Neural cell (in vitro differentiated cells): Measurements from ENCODE around the gene OSCAR. TPM values are rescaled to one million over a fixed set of nuclear protein-coding genes. Genes with fewer than 3 reads are reported as not detected.

Experiments used
- H2AFZ ChIP-seq: fragments of 200-600, 300-800 bp; sonication (generic), shearing (Covaris generic); 2 replicates; pipeline ENCODE4 v1.6.0; 2014; ENCODE audit warnings: low read depth, mild to moderate bottlenecking, antibody characterized with exemption, low read length, moderate library complexity
- H3F3A ChIP-seq: fragments of 200-600 bp; shearing (Covaris generic); 2 replicates; pipeline ENCODE4 v1.6.1; 2016; ENCODE audit warnings: mild to moderate bottlenecking, moderate library complexity, mixed read lengths, antibody characterized with exemption, low read length; ENCODE audit not compliant: insufficient read depth, poor library complexity, severe bottlenecking
- H3K27ac ChIP-seq: fragments of 200-600, 300-800 bp; sonication (generic), shearing (Covaris generic); 2 replicates; pipeline ENCODE4 v1.5.1; 2014; ENCODE audit warnings: mild to moderate bottlenecking, low read length, moderate library complexity
- H3K27me3 ChIP-seq: fragments of 300-800, 200-600 bp; sonication (generic), shearing (Covaris generic); 2 replicates; pipeline ENCODE4 v1.6.0; 2014; ENCODE audit warnings: mild to moderate bottlenecking, low read depth, low read length, moderate library complexity; ENCODE audit not compliant: insufficient read depth
- H3K36me3 ChIP-seq: fragments of 300-800, 200-600 bp; sonication (generic), shearing (Covaris generic); 2 replicates; pipeline ENCODE4 v1.5.1; 2014; ENCODE audit warnings: mild to moderate bottlenecking, antibody characterized with exemption, low read length, moderate library complexity; ENCODE audit not compliant: insufficient read depth
- H3K4me2 ChIP-seq: fragments of 300-800, 200-600 bp; sonication (generic), shearing (Covaris generic); 2 replicates; pipeline ENCODE4 v1.6.0; 2014; ENCODE audit warnings: mild to moderate bottlenecking, low read length
- H3K4me3 ChIP-seq: fragments of 300-800, 200-600 bp; sonication (generic), shearing (Covaris generic); 2 replicates; pipeline ENCODE4 v1.5.1; 2014; ENCODE audit warnings: mild to moderate bottlenecking, low read length, moderate library complexity
- H3K79me2 ChIP-seq: fragments of 200-600 bp; shearing (Covaris generic); replicated peaks from 2 replicates; pipeline ENCODE4 v1.6.0; 2014; ENCODE audit warnings: mild to moderate bottlenecking, low read length, moderate library complexity; ENCODE audit not compliant: insufficient read depth
- H3K9ac ChIP-seq: fragments of 300-800, 200-600 bp; sonication (generic), shearing (Covaris generic); 2 replicates; pipeline ENCODE4 v1.6.1; 2016; ENCODE audit warnings: mild to moderate bottlenecking, low read length, mixed read lengths
- H3K9me2 ChIP-seq: fragments of 200-600 bp; shearing (Covaris generic); 2 replicates; pipeline ENCODE4 v1.6.1; 2016; ENCODE audit warnings: mild to moderate bottlenecking, low read length, mixed read lengths; ENCODE audit not compliant: insufficient read depth
- H3K9me3 ChIP-seq: fragments of 200-600, 300-800 bp; sonication (generic), shearing (Covaris generic); 2 replicates; pipeline ENCODE4 v1.6.1; 2016; ENCODE audit warnings: mild to moderate bottlenecking, mixed run types, low read length, moderate library complexity, mixed read lengths
- H4K20me1 ChIP-seq: fragments of 200-600 bp; shearing (Covaris generic); 2 replicates; pipeline ENCODE4 v1.6.1; 2016; ENCODE audit warnings: mild to moderate bottlenecking, mixed run types; ENCODE audit not compliant: insufficient read depth
- CTCF ChIP-seq: fragments of 450-650 bp; IDR thresholded peaks from 2 replicates; pipeline ENCODE4 v1.5.1; 2014; ENCODE audit warnings: antibody characterized with exemption, mild to moderate bottlenecking, moderate library complexity; ENCODE audit not compliant: poor library complexity, severe bottlenecking
- EP300 ChIP-seq: fragments of 450-650 bp; conservative IDR thresholded peaks from 2 replicates; pipeline ENCODE4 v1.6.1; 2014; ENCODE audit warnings: antibody characterized with exemption, mild to moderate bottlenecking, moderate library complexity; ENCODE audit not compliant: poor library complexity, severe bottlenecking
- EZH2 ChIP-seq: fragments of 200-600, 300-800 bp; shearing (Covaris generic), sonication (generic); IDR thresholded peaks from 2 replicates; pipeline ENCODE4 v1.6.1; 2014; ENCODE audit warnings: antibody characterized with exemption, low read length, borderline replicate concordance, mild to moderate bottlenecking; ENCODE audit not compliant: insufficient read depth, poor library complexity, severe bottlenecking
- MXI1 ChIP-seq: fragments of 450-650 bp; conservative IDR thresholded peaks from 2 replicates; pipeline ENCODE4 v1.6.1; 2014; ENCODE audit warnings: antibody characterized with exemption, mild to moderate bottlenecking; ENCODE audit not compliant: poor library complexity, severe bottlenecking
- POLR2AphosphoS5 ChIP-seq: IDR thresholded peaks from 2 replicates; pipeline ENCODE4 v1.6.1; 2012
- RAD21 ChIP-seq: fragments of 450-650 bp; conservative IDR thresholded peaks from 2 replicates; pipeline ENCODE4 v1.6.1; 2014; ENCODE audit warnings: antibody characterized with exemption, mild to moderate bottlenecking, moderate library complexity
- REST ChIP-seq: IDR thresholded peaks from 2 replicates; pipeline ENCODE4 v1.6.1; 2012; ENCODE audit warnings: borderline replicate concordance
- SMC3 ChIP-seq: fragments of 450-650 bp; conservative IDR thresholded peaks from 2 replicates; pipeline ENCODE4 v1.6.1; 2014; ENCODE audit warnings: antibody characterized with exemption, mild to moderate bottlenecking, moderate library complexity; ENCODE audit not compliant: poor library complexity
- TAF1 ChIP-seq: IDR thresholded peaks from 2 replicates; pipeline ENCODE4 v1.6.1; 2012; ENCODE audit warnings: low read depth
- polyA plus RNA-seq: library from polyadenylated mRNA; depleted of rRNA; stranded (reverse); fragments of >200 nt; gene quantifications from 2 replicates; pipeline ENCODE4 v1.2.3, GENCODE V29; 2014

The OSCAR gene
- polyA plus RNA-seq, 1 donor from 2014 or later = 0.20 TPM

GRCh38 chr19:54108496-54108895 lies 7.9 kb upstream of the OSCAR start:
- Histone ChIP-seq H3K27ac (no peak overlapping the region), H3K27me3 (no peaks in the 10 kb centered on the region), H3F3A (no peaks in the 10 kb centered on the region), H3K36me3 (no peaks in the 10 kb centered on the region), H3K4me3 (no peak overlapping the region), H3K79me2 (peaks cover 8% of the 10 kb centered on the region), H2AFZ (no peak overlapping the region), H3K9me3 (no peaks in the 10 kb centered on the region), H3K4me2 (no peak overlapping the region), H4K20me1 (no peaks in the 10 kb centered on the region), H3K9ac (no peak overlapping the region), H3K9me2 (no peaks in the 10 kb centered on the region)
- TF ChIP-seq POLR2AphosphoS5 = no peak
- no peak for TF ChIP-seq CTCF
- TF ChIP-seq RAD21 = no peak

GRCh38 chr19:54107876-54108490 lies 7.4 kb upstream of the OSCAR start:
- peaks cover 13% of the 10 kb centered on the region for H3K79me2 ChIP-seq
- TF ChIP-seq SMC3 = no peak
- no peak for TF ChIP-seq TAF1
- no peak for TF ChIP-seq RAD21
- no peak for TF ChIP-seq EP300
- no peak for TF ChIP-seq REST
- no peak for TF ChIP-seq POLR2AphosphoS5
- no peak for TF ChIP-seq EZH2
- TF ChIP-seq CTCF = no peak
- TF ChIP-seq MXI1 = no peak
- no peak overlapping the region for H3K4me3 ChIP-seq
- no peaks in the 10 kb centered on the region for H3K36me3 ChIP-seq
- H3F3A ChIP-seq = no peaks in the 10 kb centered on the region
- no peaks in the 10 kb centered on the region for H4K20me1 ChIP-seq
- H3K9me3 ChIP-seq = no peaks in the 10 kb centered on the region
- no peak overlapping the region for H2AFZ ChIP-seq
- no peak overlapping the region for H3K27ac ChIP-seq
- no peak overlapping the region for H3K4me2 ChIP-seq
- H3K9me2 ChIP-seq = no peaks in the 10 kb centered on the region
- no peak overlapping the region for H3K9ac ChIP-seq
- no peaks in the 10 kb centered on the region for H3K27me3 ChIP-seq
